Left cardiac atrium (tissue), 4 donors: ENCODE data around the gene WDFY4. TPM values are rescaled to one million over a fixed set of nuclear protein-coding genes. Genes with fewer than 3 reads are reported as not detected.
A peak's percentile ranks its signal among the peaks of the same experiment; 100 is the strongest.

ENCODE experiments used
- ATAC-seq, 2 donors: fragments of 200-7000 bp; cut with Tn5 transposase; one replicate each; pipeline ENCODE4 v1.9.1; 2020; ENCODE audit warnings: mild to moderate bottlenecking in 2 of 2, moderate library complexity in 2 of 2
- DNase-seq: peaks from one replicate; pipeline ENCODE4 v3.0.0-alpha.2; 2020
- intact Hi-C, 2 donors: fragments of 100-400 bp; cut with DNase I; formaldehyde crosslinking; loops; one replicate each; pipeline versions ENCODE4 v1.14.1 to v1.15.1; 2022 to 2023
- total RNA-seq, 2 donors: library from RNA; stranded (reverse); fragmentation: NEBNext Ultra II Directional; extraction: Animal tissue kit (Norgen Biotek cat#: 25700); gene quantifications; one replicate each; pipeline ENCODE4 v1.2.1, GENCODE V29; 2021
- donor health status: DM: no; HTN: yes; CAD: no.
- donor health status: DM: no; HTN: yes; CAD: no; lungs with severe emphysema.
- donor health status: DM: yes; HTN: yes; CAD: no.
- donor health status: Dilated cardiomyopathy.

Gene WDFY4
- total RNA-seq, 2 donors from 2014 or later, result 2.6 to 3.8 TPM

DNA sequence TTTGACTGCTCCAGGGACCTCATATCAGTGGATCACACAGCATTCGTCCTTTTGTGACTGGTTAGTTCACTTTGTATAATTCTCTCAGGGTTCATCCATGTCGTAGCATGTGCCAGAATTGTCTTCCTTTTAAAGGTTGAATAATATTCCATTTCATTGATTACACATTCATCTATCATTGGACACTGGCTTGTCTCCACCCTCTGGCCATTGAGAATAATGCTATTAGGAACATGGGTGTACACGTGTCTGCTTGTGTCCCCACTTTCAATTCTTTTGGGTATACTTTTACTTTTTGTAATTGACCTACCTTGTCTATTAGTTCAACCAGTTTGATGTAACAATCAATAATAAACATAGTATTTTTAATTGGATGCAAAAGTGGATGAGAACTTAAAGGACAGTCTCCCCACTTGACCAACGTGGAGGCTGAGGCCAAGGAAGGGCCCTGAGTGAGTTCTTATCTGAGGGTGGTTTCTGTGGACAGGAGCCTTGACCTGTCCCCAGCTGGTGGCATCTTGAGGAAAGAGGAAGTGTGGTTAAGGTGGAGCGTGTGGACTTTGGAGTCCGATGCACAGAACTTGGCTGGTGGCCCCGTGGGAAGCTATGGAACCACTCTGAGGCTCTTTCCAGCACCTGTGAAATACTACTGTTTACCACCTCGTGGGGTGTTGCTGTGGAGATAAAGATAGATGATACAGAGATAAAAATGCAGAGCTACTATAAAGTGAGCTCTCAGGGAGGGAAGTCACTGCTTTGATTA is 16.6 kb downstream of the WDFY4 start:
- intact Hi-C loops, result no loop called here
- ATAC-seq (no peak), DNase-seq (no peak)

DNA sequence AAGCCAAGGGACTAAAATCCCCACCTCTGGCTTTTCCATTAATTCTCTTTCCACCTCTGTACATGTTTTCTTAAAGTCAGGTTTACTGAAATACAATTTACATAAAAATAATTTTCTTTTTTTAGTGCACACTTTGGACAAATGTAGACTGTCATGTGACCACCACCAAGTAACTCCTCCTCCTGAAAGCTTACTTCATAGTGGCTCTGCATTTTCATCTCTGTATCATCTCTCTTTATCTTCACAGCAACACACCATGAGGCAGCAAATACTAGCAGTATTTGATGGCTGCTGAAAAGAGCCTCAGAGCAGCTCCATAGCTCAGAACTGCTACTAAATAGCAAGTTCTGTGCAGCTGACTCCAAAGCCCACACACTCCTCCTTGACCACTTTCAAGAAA is 17.3 kb downstream of the WDFY4 start:
- ATAC-seq (no peak), DNase-seq (no peak)
- intact Hi-C loops, result no loop called here

DNA sequence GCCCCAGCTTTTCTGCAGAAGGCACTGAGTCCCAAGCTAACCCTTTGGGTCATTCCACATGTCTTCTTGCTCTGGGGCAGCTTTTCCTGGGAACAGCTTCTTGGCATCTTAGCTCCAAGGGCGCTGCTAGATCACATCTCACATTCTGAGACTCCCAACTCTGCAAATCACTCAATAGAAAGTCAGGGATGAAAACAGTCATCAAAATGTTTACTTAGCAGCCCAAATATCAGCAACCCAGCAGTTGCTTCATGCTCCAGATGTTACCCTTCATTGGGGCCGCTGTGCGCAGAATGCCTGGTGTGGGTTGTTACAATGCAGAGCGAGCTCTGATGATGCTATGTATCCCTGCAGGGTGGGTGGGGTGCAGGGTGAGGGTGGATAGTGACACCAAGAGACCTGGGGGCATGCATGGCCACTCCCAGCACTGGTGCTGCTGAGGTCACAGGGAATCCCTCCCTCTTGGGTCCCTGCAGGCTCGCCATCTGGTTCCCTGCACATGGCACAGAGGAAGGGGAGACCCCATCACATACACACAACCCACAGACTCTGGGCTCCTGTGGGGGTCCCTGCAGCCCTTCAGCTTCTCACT is 19.0 kb downstream of the WDFY4 start:
- no peak for DNase-seq
- ATAC-seq, result no peak
- intact Hi-C loops, result no loop called here

DNA sequence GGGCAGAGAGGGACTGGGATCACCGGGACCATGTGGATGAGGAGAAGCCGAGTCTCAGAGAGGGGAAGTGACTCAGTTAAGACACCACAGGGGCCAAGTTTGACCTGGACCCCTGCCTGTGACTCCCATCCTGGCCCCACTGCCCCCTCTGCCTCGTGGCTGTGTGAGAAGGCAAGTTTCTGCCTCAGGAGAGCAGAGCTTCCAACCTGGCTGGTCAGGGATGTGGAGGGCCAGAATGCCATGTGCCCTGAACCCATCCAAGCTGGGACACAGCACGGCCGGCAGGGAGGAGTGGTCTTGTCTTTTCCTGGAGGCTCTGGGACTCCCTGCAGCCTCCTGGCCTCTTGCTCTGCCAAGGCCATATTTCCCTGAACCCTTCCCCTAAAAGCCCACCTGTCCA is 19.5 kb downstream of the WDFY4 start:
- intact Hi-C loops, result no loop called here
- DNase-seq (no peak), ATAC-seq (no peak)

DNA sequence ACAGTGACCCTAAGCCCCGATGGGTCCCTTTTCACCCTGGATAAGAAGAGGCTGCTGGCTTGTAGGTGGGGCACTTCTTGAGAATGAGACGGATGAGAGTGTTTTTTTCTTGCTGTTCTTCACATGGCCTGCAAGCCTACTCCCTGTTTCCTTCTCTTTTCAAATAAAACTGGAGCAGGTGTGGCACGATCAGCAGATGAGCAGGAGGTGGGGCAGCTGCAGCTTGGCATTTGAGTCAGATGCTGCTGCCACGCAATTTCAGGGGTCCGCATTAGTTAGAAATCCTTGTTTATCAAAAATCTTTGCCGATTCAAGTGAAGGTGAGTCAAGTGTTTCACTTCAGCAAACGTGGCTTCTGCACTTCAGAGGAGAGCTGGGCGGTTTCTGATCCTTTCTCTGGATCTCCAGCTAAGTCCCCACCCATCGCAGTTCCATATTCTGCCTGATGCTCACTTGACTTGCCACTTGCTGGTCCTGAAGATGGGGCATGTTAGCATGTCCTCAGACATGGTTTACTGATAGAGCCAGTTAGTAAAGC is 20.8 kb downstream of the WDFY4 start:
- no peak for DNase-seq
- intact Hi-C loops, result no loop called here
- ATAC-seq, result no peak

DNA sequence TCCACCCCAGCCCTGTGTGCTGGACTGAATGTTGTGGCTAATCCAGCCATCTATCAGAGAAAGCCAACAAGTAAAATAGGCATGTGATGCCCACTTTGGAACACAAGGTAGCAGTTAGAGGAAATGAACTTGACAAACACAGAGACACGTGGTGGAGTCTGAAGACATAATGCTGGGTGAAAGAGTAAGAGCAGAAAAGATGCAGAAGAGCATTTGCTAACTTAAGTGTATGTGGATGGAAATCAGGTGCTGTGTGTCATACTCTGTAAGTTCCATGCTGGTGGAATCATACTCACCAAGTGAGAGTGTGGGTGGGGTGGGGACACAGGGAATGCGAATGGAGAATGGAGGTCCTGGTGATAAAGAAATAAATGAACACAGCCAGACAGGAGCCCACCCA is 22.8 kb downstream of the WDFY4 start:
- DNase-seq, result no peak
- ATAC-seq, result no peak
- intact Hi-C loops, result no loop called here

DNA sequence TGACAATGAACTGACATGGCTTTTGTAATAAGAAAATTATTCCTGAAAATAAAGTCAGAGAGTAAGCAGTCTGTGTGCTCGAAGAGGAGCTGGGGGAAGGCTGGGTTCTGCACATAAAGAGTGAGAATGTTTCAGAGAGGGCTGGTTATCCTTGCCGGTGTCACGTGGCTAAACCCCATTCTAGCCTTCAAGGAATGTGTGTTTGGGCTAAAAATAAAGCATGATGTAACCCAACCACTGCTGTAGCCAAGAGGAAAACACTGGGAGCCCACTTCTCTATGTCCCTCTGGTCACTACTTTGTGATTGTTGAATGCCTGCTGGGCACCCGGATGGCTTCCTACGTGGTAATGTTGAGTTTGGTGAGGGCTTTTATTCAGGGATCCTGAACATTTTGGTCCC is 23.5 kb downstream of the WDFY4 start:
- ATAC-seq, result peak; percentile 78 to 88
- intact Hi-C loops, result no loop called here

DNA sequence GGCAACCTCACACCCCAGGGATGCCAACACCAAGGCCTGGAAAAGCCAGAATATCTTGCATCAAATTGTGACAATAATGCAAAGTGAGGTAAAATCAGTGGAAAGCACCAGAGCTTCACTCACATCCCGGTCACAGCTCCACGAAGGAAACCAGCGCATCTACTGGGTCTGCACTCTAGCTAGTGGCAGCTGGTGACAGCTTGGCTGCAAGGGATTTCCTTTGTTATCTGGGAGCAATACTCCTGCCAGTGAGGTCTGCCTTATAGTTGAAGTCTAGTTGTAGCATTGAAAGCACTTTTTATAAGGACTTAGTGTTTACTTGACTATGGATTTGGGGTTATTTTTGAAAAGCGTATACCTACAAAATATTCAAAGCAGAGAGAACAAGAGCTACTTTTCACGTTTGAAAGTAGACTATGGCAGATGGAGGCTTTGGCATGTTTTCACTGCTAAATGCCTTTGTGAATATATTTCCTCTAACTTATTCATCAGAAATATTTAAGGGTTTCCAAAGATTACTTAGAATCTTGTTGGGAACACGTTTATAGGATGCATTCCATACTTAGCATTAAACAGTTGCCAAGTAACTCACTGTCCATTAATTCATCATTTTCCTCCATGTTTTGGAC is 26.1 kb downstream of the WDFY4 start:
- ATAC-seq (peak; percentile 56 to 76), DNase-seq (no peak)
- intact Hi-C loops, result no loop called here

More for the DNA sequence above, 23.5 kb downstream of the WDFY4 start:
- no peak for DNase-seq

DNA sequence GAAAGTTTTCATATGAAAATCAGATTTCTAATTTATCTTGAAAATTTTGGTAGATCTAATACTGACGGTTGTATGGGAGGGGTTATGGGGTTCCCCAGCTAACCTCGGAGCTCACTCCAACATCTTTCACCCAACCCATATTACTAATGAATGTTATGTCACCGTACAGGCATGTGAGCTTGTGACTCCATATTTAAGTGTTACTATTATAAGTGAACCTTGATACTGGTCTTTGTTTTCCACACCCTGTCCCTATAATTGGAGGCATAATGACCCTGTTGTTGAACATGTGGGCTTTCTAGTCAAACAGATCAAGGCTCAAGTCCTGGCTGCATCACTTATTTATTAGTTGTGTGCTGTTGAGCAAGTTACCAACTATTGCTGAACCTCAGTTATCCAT is 27.2 kb downstream of the WDFY4 start:
- intact Hi-C loops, result no loop called here
- ATAC-seq (peak; percentile 43 to 55), DNase-seq (no peak)

DNA sequence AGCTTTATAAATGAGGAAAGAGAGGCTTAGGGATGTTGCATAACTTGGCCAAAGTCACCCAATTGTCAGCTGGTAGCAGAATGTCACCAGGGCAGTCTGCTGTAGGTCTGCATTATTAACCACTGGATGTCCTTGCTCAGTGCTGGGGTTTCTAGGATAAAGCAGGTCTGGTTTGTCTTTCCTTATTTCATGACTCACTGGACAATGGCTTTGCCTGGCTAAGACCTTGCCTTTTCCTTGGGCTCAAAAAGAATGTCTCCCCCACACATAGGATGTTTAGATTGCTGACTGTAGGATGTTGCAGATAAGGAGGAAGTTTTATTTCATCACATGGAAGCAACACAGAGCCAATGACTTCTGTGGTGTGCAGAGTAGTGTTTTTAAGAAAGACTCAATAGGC is 29.4 kb downstream of the WDFY4 start:
- intact Hi-C loops, result no loop called here
- DNase-seq (no peak), ATAC-seq (peak; percentile 44 to 52)

DNA sequence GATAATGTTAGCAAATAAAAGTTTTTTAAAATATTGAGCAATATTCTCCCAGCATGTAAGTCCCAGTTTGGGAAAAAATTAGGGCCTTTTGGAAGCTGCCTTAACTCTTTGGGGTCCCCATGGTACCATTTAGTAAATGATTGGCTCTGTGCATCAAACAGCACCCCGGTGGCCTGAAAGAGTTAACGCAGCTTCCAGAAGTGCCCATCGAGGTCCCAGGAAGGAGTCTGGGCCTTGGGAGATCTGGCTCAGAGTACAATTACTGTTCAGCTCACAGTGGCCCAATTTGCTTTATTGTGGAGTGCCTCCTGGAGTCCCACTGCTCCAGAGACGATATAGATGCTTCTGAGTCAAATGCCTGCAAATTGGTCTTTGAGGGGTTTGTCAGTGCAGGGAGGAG is 31.7 kb downstream of the WDFY4 start:
- ATAC-seq, result no peak
- intact Hi-C loops, result no loop called here
- no peak for DNase-seq

DNA sequence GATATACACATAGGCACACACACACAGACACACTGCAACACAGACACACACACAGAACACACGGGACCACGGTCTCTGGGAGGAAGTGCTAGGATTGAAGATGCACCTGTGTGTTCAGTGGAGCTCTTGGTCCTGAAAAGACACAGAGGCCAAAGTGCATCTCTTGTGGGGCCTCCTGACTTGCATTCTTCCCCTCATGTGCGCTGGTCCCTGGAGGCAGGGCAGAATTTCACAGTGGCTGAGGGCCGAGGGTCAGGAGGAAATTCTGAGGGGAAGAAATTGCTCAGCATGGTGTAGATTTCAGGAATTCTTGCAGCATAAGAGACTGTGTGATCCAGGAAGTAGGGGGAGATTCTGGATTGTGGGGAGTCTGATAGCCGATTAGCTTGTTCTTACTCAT is 35.9 kb downstream of the WDFY4 start:
- ATAC-seq, result no peak
- no peak for DNase-seq
- intact Hi-C loops, result no loop called here

DNA sequence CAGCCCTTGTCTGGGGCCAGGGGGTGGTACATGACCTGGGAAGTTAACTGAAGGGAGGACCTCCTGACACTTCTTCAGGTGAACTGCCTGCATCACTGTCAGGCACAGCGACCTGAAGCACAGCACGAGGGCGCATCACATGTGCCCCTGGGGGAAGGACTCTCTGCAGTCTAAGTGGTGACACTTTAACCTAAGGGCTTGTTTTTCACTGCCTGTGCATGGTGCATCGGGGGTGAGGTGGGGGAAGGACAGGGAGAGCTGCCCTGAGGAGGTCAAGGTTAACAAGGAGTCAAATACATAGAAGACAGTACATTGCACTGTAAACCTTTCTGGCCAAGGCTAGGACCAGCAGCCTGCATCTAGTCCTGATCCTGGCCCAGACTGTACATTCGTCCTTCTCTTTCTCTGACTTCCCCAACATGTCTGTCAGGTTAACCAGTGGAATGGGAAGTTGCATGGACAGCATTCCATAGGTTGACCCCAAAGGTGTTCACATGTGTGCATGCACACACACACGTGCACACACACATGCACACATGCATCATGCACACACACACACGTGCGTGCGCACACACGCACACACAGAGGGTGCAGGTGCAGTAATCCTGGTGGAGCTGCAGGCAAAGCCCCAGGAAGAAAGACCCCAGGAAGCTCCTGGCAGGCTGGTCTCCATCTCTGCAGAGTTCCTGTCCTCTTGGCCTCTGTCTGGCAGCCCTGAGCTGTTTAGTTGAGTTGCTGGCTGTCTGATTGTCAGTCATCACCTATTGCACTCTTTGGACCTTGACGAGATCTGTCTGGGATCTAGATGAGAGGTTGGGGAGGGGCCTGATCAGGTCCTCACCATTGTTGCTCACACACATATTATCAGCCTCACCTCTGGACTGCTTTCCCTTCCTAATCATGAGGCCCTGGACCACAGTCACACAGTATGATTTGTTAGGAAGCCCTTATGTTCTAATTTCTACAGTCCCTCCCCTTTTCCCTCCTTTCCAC is 37.8 kb downstream of the WDFY4 start:
- ATAC-seq, result no peak
- intact Hi-C loops, result no loop called here
- DNase-seq, result no peak

DNA sequence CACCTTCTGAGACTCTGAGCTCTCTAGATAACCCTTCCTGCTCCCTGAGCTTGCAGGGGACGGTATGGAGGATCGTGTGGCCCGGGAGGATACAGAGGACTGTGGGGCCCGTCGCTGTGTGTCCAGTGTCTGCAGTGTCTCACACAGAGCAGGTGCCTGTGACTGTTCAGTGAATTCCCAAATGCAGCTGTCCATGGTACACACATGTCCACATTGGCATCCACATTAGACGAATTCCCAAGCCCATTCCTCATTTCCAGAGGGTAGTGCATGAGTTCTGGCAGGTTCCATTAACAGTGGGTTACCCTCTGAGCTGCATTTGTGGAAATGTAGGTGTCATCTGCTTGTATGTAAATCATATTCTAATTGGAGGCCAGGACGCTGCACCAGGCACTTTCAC is 39.5 kb downstream of the WDFY4 start:
- intact Hi-C loops, result no loop called here
- no peak for DNase-seq
- ATAC-seq, result no peak

DNA sequence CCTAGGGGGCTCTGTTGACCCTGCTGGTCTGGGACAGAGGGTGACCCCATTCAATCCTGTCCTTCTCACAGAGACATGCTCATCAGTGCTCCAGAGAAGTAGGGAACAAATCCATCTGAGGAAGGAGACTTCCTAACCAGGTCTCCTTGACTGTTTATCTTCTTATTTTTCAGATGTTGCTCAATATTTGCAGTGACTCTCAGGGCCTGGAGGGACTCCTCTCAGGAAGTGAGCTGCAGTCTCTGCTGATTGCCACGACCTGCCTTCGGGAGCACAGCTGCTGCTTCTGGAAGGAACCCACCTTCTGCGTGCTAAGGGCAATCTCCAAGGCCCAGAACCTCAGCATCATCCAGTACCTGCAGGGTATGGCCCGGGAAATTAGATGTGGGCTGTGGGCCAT is 41.0 kb downstream of the WDFY4 start:
- intact Hi-C loops, result no loop called here
- ATAC-seq (no peak), DNase-seq (no peak)

DNA sequence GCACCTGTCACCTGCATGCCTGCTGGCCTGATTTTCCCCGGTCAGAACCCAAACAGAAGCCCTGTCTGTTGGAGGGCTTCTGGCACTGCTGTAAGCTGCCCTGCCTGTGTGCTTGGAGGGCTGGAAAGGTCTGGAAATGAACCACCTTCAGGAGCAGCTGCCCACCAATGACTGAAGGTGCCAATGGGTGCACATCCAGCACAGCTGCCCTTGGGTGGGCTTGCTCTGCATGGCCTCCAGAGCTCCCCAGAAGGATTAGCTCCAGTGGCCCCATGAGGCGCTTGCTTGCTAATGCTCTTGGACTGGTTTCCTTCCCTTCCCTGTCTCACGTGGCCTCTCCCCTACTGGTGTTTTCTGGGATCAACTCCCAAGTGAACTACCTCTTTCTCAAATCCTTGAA is 43.2 kb downstream of the WDFY4 start:
- DNase-seq (no peak), ATAC-seq (no peak)
- intact Hi-C loops, result no loop called here

DNA sequence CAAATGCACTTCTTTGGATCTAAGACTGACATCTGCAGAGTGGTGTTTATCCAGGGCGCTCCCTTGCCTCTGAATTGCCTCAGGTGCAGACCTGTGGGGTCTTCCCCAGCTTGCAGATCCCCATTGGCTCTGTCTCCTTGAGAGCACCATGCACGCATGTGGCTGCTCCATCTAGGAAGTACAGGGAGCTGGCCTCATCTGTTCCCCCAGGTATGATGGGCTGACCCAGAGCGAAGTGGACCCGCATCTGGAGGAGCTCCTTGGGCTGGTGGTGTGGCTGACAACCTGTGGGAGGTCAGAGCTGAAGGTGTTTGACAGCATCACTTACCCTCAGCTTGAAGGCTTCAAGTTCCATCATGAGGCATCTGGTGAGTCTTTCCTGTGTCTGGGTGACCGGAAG is 44.5 kb downstream of the WDFY4 start:
- intact Hi-C loops, result no loop called here
- no peak for ATAC-seq
- DNase-seq, result no peak

DNA sequence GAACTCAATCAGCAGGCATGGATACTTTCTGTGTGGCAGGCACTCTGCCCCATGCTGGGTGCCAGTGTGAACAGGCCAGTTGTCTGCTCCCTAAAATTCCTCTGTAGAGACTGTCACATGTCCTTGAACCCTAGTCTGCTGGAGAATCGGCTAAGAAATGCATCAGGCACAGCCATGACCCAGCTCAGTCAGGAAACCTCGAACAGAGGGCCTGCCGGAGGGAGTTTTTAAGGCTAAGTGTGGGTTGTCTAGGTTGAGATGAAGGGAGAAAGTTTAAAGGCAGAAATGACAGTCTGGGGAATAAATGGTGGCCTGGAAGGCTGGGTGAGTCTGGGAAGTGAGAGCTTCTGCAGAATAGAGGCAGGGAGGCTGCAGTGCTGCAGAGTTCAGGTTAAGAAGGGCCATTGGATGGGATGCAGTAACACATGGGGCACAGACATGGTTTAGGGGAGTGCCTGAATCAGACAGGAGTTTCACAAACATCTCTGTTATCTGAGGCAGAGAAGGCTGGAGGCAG is 45.3 kb downstream of the WDFY4 start:
- no peak for ATAC-seq
- DNase-seq, result no peak
- intact Hi-C loops, result no loop called here

DNA sequence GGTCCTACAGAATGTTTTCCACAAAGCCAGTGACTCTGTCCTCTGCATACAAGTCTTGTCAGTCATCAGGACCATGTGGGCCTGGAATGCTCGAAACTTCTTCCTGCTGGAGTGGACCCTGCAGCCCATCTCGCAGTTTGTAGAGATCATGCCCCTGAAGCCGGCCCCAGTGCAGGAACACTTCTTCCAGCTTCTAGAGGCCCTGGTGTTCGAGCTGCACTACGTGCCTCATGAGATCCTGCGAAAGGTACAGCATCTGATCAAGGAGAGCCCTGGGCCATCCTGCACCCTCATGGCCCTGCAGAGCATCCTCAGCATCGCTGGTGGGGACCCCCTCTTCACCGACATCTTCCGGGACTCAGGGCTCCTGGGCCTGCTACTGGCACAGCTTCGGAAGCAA is 46.5 kb downstream of the WDFY4 start:
- ATAC-seq (no peak), DNase-seq (no peak)
- intact Hi-C loops, result no loop called here
